Body of pancreas (tissue), 4 donors: ENCODE data around the gene PLEKHA3.
A peak's percentile ranks its signal among the peaks of the same experiment; 100 is the strongest.

ENCODE experiments used
- POLR2A ChIP-seq, 3 donors: fragments of 450-650 bp; IDR thresholded peaks; one replicate each; pipeline ENCODE4 v1.6.1; 2016; ENCODE audit warnings: antibody characterized with exemption in 3 of 3, mild to moderate bottlenecking in 2 of 3
- TF ChIP-seq, protein P1 (sequence below), 7 experiments: fragments of 450-650 bp in 4 of 7; fragments of 200-600 bp in 3 of 7; sonication (generic) in 3 of 7; IDR thresholded peaks; one replicate each; pipeline ENCODE4 v1.5.1; 2016 to 2019; ENCODE audit warnings: antibody characterized with exemption in 7 of 7

DNA sequence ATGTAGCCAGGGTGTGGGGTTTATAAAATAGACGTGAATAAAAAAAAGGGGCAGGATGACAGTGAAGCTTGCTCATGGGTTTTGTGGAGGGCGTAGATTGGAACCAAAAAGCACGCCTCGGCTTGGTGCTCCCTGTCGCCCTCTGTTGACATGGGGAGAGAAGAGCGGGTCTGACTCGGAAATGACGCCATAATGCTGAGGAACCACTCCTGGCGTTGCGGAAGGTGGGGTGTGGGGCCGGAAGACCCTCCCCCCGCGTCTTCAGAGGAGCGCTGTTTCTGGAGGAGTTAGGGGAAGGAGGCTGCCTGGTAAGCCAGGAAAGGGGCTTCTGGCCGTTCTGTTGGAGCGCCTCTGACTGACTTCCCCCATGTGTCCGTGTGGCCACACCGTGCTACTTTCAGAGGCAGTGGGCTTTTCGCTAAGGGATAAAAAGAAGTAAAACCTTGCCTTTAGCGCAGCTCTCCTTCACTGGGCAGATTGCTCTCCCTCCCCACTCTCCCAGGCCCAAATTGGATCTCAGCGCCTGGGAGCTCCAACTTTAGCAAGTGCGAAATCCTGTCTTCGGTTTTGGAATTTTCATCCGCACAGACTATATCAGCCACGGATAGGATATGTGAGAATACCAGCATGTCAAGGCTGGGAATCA lies 42.8 kb downstream of the PLEKHA3 start:
- TF ChIP-seq, protein P1, sequence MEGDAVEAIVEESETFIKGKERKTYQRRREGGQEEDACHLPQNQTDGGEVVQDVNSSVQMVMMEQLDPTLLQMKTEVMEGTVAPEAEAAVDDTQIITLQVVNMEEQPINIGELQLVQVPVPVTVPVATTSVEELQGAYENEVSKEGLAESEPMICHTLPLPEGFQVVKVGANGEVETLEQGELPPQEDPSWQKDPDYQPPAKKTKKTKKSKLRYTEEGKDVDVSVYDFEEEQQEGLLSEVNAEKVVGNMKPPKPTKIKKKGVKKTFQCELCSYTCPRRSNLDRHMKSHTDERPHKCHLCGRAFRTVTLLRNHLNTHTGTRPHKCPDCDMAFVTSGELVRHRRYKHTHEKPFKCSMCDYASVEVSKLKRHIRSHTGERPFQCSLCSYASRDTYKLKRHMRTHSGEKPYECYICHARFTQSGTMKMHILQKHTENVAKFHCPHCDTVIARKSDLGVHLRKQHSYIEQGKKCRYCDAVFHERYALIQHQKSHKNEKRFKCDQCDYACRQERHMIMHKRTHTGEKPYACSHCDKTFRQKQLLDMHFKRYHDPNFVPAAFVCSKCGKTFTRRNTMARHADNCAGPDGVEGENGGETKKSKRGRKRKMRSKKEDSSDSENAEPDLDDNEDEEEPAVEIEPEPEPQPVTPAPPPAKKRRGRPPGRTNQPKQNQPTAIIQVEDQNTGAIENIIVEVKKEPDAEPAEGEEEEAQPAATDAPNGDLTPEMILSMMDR (IDR thresholded peaks at IDR 0.05): peak; percentile 31 to 87 (median 69)
- peak in 2 of 3 donors; percentile 55 to 61 for TF ChIP-seq POLR2A (IDR thresholded peaks at IDR 0.05)
